NCI-H2107 treated with DMSO at 0.1 percent for 48 hours (cell line): Measurements from ENCODE around the gene KIAA1549.

Source experiments
- DNase-seq: peaks from one replicate; lab custom pipeline; 2025; ENCODE audit not compliant: unreplicated experiment; lab: John Stamatoyannopoulos, UW

Gene KIAA1549

DNA sequence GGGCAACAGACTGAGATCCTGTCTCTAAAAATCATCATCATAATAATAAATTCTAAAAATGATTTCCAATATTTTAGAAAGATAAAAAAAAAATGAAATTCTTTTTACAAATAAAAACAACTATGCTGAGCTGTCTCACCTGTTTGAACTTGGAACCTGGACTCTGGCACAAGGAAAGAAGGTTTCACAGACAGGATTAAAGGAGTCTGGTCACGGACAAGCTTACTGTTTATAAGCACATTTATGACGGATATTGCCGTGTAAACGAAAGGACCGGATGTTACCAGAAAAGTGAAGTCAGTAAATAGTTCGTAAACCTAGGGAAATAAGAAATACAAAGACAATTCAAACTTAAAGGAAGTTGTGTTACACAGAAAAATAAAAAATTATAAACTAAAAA lies 70.2 kb downstream of the KIAA1549 start:
- DNase-seq: no peak

DNA sequence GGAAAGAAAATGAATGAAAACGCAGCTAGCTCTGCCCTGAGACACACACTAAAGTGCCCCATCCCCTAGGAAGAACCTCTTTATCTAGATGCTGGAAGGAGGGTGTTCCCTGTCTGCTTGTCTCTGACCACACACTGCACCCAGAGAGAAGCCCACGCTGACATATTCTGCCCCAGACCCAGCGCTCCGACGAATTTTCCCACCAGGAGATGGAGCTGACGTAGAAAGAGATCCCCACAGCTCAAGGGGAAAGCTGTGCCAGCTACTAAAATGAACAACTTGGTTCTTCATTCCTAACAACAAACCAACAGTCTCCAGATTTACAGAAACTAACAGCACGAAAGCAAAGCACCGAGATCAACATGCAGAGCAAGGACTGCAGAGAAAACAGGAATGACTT lies 73.3 kb downstream of the KIAA1549 start:
- no peak for DNase-seq

DNA sequence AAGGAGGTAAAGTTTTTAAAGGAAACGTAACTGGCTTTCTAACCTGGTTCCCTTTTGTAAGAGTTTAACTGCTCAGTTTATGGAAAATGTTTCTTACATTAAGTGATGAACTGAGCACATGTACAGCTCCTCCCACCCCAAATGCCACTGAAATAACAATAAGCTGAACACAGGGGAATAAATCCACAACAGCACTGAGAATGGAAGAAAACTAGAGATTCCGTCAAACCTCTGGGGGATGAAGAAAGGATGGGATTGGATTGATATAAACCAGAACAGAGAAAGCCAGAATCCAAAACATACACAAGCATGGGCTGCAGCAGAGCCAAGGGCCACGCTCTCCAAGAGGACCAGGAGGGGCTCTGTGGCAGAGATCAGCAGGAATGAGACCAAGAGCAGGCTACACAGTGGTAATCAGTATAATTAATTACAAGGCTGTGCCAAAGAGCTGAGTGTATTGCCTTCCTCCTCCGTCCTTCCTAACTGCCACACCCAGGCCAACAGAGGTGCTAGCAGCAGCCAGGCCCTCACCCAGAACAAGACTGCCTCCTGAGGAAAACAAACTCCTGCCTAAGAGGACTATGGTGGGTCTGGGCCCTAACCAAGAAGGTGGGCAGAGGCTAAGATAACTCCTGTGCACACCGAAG lies 73.9 kb downstream of the KIAA1549 start:
- DNase-seq: no peak

DNA sequence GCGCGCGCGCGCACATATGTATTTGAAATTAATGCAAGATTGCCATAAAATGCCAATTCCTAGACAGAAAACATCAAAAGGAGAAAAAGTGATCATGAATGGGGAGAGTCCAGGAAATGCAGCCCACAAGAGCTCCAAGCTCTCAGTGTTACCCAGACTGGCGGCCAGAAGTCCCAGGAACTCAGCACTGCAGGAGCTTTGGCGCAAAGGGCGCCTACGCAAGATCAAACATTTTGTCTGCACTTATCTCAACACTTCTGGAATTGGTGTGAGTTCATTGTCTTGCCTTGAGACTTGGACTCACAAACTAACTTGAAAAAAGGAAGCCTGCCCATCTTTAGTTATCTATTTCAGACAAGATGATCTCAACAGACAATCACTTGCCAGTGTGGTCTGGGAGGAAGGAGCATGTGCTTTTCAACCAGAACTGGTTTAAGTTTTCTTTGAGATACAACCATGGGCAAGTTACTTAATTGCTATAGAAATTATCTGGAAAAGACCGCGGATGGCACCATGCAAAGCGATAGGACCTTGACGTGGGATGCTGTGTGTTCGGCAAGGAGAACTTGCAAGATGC lies 77.2 kb downstream of the KIAA1549 start:
- no peak for DNase-seq

DNA sequence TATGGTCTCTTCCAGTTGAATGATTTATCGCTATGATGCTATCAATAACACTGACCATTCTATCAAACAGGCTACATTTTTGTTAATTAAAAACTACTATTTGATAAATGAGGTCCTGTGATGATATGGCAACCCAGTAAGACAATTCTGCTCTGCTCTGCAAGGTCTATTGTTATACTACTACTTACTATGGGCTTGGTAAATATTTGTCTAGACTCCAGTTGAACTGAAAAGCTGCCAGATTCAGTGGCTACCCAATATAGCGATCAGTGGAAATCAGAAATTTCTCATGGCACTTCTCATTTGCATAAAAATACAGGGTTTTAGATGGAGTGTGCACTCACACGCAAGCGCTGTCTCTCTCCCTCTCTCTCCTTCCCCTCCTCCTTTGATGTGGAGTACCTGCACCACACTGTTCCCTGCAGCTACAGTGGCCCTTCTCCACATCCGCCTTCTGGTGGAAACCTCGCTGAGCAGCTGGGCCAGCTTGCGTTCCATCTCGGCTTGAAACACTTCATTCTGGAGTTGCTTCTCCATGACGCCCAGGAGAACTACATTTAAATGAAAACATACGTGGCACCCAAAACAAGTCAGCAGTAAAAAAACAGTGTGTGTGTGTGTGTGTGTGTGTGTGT lies 77.9 kb downstream of the KIAA1549 start:
- no peak for DNase-seq

DNA sequence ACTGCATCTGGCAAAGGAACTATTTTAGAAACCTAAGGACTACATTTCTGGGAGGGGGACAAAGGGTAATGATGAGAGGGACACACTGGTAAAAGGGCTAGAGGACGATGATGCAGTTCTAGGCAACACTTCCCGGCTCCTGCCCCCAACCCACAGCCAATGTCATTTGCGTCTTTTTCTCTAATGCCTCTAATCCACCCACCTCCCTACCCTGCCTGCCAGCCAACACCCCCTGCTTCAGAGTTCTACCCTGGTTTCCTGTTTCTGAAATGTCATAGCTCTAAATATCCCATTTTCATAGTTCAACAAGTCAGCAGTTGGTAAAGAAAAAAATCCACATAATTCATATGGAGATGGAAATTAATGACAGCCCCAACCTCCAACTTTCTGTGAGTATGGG lies 79.0 kb downstream of the KIAA1549 start:
- DNase-seq: no peak

DNA sequence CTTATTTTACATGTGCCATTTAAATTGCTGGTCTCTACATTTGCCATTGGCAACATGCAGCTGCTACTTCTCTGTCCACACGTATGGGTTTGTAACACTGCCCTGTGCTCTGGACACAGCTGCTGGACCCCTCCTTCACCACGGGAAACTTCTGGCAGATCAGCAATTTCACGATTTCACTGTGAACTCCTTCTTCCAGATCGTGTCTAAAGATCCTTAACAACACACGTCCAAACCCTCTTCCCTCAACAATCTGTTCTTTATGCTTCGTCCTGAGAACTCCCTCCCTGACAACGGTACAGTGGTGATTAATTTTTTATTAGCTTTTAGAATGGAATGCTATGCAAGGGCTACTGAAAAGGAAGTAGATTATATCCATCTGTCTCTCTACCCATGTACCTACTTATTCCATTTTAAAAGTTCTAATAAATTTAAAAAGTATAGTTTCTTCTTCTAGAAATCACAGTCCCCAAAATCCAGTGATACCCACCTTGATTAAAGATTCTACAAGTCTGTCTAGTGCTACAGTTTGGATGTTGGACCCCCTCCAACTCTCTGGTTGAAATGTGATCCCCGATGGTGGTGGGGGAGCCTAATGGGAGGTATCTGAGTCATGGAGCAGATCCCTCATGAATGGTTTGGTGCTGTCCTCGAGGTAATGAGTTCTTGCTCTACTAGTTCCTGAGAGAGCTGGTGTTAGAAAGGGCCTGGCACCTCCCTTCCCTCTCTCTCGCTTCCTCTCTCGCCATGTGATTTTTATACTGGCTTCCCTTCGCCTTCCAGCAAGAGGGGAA lies 81.0 kb downstream of the KIAA1549 start:
- no peak for DNase-seq

DNA sequence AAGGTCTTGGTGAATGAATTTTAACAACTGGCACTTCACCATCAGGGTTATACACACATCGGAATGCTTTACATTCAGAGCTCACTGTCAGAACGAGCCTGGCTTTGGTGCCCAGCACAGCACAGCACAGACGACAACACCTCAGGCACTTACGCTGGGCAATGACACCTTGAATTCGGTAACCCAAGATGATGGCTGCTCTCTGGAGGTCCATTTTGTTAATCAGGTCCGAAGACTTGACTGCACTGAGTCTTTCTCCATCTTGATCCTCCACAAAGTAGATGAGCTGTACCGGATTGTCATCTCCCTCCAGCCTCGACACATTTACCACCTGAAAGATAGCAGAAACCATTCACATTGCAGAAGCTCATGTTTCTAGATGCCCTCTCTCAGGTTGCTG lies 82.4 kb downstream of the KIAA1549 start:
- DNase-seq: no peak

DNA sequence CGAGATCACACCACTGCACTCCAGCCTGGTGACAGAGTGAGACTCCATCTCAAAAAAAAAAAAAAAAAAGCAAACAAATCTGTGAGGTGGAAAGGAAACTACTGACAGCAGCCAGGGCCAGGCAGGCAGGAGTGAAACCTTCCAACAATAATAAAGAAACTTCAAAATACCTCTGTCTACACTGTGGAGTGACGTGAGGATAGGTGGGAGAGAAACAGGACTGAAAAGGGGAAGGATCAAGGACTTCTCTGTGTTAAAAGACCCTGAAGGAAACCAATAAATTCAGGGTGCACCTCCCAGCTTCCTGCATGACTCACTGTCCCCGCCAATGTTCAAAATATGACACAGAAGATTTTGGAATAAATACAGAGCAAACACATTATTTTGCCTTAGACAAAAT lies 82.9 kb downstream of the KIAA1549 start:
- no peak for DNase-seq

DNA sequence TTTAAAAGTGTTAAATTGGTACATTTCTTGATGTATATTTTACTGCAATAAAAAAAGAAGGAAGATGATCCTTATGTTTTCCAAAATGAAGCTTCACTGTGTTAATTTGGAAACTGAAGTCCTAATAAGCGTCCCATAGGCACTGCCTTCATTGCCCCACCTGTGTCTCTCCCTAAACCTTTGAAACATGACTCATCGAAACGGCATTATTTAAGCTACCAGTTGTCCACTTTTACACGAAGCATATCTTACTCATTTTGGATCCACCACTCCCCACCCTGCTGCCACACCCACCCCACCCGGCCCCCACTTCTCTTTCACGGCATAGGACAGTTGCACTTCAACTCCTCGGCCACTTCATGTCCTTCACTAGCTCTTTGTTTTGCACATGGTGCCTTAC lies 85.5 kb downstream of the KIAA1549 start:
- no peak for DNase-seq

DNA sequence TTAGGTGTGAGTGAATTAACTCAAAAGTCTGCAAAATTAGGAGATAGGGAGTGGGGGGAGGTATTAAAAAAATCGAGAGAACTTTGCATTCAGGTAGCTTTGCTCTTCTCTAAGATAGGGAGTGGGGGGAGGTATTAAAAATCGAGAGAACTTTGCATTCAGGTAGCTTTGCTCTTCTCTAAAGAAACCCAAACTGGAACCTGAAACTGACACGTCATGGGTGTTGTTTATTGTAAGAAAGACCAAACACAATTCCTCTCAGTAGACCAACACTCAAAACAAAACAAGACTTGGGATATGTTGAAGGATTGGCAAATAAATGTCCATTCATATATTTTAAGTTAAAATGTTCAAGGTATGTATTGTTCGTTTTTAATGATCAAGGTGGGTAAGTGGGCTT lies 87.9 kb downstream of the KIAA1549 start:
- no peak for DNase-seq

DNA sequence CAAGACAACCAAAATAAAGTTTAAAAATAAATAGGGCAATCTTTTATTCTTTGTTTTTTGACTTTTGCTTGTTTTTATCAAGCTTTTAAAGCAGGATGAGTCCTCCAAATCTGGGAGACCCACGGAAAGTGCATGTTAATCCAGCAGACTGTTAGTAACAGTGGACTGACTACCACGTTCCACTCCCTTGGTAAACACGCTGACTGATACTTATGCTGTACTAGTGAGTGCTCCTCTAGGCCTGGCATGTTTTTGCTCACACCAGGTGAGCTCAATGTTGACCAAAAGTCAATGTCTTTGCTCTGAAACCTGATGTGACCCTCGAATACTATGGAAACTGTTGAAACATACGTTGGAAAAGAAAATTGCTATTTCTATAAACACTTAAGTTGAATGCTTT lies 88.4 kb downstream of the KIAA1549 start:
- no peak for DNase-seq

DNA sequence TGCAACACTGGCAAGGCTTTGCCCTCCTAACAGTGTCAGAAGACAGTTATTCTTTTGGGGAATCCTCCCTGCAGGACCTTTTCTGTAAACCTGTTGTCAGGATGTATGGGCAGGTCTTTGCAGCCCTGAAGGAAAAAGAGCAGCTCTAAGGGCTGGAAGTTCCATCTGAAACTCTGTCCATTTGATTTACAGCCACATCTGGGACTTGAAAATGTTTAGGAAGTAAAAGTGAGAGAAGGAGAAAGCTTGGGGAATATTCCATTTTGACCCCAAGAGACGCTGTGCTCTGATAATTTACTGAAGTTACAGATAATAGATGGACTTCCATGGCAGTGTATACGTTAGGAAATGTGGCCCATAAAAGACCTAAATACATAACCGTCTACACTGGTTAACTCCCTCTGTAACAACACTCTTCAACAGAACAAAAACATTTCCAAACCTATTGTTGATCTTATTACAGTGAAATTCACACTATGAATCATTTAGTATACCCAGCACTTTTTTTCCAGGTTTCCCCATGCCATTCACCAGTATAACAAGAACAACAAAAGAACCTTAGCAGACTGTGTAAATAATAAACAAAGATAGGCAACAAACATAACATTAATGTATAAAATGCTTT lies 89.1 kb downstream of the KIAA1549 start:
- no peak for DNase-seq

DNA sequence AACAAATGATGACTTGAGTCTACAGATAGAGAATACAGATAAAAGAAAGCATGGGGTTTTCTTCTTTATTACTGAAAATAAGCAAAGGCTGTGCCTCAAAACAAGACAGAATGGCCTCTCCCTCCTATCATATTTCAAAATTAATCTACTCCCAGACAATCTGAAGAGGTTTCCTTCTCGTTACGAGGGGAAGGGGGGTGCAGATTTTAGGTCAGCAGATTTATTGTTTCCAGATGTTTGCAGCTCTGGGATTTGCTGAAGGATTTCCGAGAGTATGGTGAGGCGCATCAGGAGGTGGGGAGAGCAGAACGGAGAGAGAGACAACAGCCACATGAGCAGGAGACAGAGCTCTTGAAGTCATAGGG lies 89.8 kb downstream of the KIAA1549 start:
- no peak for DNase-seq

DNA sequence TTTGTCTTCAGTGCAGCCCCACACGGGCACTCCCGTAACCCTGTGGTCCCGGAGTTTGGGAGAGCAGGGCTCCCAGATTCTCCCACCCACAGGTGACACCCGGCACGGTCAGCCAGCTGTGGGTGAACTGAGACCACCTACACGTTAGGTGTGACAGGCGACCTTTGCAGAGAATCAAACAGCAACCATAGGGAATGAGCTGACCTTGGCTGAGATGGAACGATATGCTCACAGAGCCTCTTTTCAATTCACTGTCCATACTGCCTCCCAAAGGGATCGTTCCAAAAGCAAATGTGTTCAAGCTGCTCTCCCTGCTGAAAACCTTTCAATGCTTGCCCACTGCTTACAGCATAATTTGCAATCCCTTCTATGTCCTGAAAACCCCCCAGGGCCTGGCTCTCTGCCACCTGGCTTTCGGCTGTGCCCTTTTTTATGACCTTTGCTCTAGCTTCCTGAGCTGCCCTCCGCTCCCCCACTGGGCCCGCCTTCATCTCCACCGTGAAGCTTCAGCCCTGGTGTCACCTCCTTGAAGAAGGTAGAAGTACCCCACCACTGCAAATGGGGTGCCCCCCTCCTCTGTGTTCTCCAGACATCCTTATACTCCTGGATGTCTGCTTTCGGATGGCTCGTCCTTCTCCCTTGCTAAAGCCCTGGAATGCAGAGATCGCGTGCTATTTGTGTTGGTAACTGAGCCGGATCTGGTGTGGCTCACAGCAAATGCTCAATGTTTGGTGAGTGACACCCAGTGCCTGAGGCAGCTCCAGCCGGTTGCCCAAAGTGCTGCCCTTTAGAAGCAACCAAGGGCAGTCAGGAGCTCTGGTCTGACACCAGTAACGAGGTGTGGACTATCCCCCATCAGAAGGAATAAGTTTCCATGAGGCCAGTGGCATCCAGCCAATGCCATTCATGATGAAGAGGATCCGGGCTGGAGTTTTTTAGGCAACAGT lies 90.4 kb downstream of the KIAA1549 start:
- DNase-seq: no peak

DNA sequence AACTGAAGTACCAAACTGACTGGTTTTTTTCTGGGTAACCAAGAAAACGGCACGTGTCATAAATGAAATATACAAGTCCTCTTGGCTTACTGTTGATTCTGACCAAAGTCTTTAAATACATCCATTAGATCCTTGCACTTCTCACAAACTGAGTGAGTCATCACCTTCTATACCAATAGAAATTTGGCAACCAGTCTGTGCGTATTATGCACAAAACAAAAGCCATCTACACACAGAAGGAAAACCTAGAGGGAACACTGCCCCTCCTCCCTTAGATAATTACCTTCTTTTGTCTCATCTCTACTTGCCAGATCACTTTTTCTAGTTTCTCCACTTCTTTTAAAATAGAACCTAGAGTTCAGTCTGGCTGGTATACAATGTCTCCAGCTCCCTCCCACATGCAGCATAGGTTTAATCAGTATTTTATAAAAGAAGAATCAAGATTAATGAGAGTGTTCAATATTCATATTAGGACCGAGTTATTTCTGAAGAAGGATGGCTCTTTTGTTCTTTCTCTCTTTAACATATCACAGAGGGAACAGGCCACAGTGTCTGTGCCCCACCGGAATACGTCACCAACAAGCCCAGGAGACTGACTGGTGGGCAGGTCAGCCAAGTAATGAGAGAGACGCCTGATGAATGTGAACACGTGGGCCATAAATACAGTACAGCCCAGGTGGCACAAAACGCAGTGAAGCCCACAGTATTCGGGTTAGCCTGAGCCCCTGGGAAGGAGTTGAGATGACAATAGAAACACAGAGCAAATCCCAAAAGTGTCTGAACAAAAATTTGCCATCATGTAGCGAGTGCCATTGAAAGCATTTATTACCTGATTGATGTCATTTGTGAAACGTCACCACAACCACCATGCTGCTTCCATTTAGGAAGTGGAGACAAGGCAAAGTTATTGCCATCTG lies 91.3 kb downstream of the KIAA1549 start:
- DNase-seq: peak; percentile 66

DNA sequence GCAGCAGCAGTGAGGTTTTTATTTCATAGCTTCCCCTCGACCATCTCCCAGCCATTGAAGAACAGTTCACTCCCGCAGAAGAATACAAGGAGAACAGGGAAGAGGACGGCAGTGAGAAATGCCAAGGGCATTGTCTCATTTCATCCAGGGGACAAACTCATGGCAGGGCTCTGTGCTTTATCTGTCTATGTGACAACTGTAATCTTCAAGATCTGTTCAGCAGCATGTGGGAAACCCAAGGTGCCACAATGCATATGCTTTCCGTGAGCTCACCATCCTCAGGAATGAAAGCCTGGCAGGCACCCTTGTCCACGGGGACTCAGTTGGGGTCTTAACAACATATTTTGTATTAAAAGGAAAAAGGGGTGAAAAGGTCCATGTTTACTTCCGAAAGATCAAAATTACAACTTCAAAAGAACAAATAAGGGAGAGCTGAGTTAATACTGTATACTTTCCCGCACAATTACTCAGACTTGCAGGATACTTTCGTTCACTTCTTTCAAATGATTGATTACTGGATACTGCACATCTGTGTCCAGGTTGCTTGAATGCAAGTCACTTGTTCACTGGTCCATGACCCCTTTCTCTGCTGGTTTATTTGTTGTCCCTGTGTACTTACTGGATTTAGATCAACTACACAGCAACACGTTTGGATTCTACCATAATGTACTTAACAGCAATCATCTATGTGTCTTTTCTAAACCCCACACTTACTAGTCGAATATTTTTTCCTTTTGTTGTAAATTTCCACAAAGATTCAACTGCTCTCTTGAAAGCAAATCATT lies 93.1 kb downstream of the KIAA1549 start:
- DNase-seq: no peak

DNA sequence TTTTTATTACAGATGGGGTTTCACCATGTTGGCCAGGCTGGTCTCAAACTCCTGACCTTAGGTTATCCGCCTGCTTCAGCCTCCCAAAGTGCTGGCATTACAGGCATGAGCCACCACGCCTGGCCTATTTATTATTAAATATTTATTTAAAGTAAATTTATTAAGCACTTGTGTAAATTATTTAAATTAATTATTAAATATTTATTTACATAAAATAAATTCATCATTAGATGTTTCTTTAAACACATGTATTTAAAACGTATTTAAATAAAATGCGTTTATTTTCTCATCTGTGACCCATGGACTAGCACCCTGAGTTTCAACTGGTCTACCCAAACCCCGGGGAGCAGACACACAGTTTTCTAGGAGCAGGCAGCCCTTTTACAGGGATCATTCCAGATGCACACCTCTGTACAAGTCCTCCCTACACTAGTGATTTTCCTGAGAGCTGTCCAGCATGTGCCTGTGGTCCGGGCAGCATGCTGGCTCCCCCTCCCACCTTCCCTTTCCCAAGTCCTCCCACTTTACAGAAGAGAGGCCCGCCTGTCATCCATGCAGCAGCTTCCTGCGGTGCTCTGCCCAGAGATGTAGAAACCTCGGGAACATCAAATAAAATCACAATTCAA lies 94.0 kb downstream of the KIAA1549 start:
- DNase-seq: no peak
